ENCODE measurements around the gene GMPR2.

Gene GMPR2

GRCh38 chr14:24232645-24233537 lies at the start of gene GMPR2:
Gene GMPR2, plus strand, starts transcription at chr14:24232929. Its CDS starts 325 bp downstream, at chr14:24233254.
- DNase-seq: no peak

- no peak for DNase-seq
Observed at GRCh38 chr14:24183014-24183481, 49.7 kb upstream of the GMPR2 start.

- no peak for DNase-seq
Observed at GRCh38 chr14:24184104-24184970, 48.4 kb upstream of the GMPR2 start.

GRCh38 chr14:24185026-24185425 lies 47.7 kb upstream of the GMPR2 start:
- no peak for DNase-seq

GRCh38 chr14:24185741-24186140 lies 47.0 kb upstream of the GMPR2 start:
- no peak for DNase-seq

GRCh38 chr14:24186831-24187538 lies 45.7 kb upstream of the GMPR2 start:
- no peak for DNase-seq

- no peak for DNase-seq
Observed at GRCh38 chr14:24187539-24187915, 45.2 kb upstream of the GMPR2 start.

- peak; percentile 92 to 97 for DNase-seq
Observed at GRCh38 chr14:24188251-24189058, 44.3 kb upstream of the GMPR2 start, which contains the start of gene IPO4. Gene IPO4, minus strand, starts transcription at chr14:24188816. Its CDS starts 29 bp downstream, at chr14:24188787.

GRCh38 chr14:24189059-24189375 lies 43.7 kb upstream of the GMPR2 start:
- DNase-seq: no peak

GRCh38 chr14:24189460-24189859 lies 43.3 kb upstream of the GMPR2 start:
- no peak for DNase-seq

- DNase-seq: no peak
Observed at GRCh38 chr14:24190416-24190815, 42.3 kb upstream of the GMPR2 start.

GRCh38 chr14:24192933-24193332 lies 39.8 kb upstream of the GMPR2 start:
- DNase-seq: no peak

GRCh38 chr14:24194186-24194872 lies 38.4 kb upstream of the GMPR2 start:
- DNase-seq: no peak

- no peak for DNase-seq
Observed at GRCh38 chr14:24194873-24195185, 37.9 kb upstream of the GMPR2 start.

- peak; percentile 75 to 76 for DNase-seq
Observed at GRCh38 chr14:24195186-24196070, 37.3 kb upstream of the GMPR2 start, which contains the start of gene TM9SF1. Gene TM9SF1, minus strand, starts transcription at chr14:24195441. Its CDS starts 422 bp downstream, at chr14:24195019.

GRCh38 chr14:24196071-24197055 lies 36.4 kb upstream of the GMPR2 start:
- peak; percentile 21 to 26 for DNase-seq

- DNase-seq: no peak
Observed at GRCh38 chr14:24197056-24197450, 35.7 kb upstream of the GMPR2 start.

- DNase-seq: no peak
Observed at GRCh38 chr14:24198814-24199524, 33.8 kb upstream of the GMPR2 start.
